ENCODE results near the gene MGP. TPM values are rescaled to one million over a fixed set of nuclear protein-coding genes. Genes with fewer than 3 reads are reported as not detected.

MGP gene
- total RNA-seq, 2 experiments from 2014 or later = 1.3 to 1.8 TPM

GRCh38 chr12:14892726-14893505 lies 7.3 kb upstream of the MGP start:
- POLR2A ChIA-PET = no interaction called here
- no peak overlapping the region for H3K4me3 Mint-ChIP-seq
- no peaks in the 10 kb centered on the region for H3K36me3 Mint-ChIP-seq (ENCODE audit: low read depth)

GRCh38 chr12:14890701-14891100 lies 5.0 kb upstream of the MGP start:
- intact Hi-C loops (cut with DNase I, micrococcal nuclease) = no loop called here
- ChIA-PET POLR2A (no interaction called here), CTCF (interaction anchor here (1.7 to 3.3 kb wide), 2 partner anchors 35 to 105 kb away, joined by 3 to 9 read pairs; no protein-coding TSS in a partner anchor)
- H3K27ac Mint-ChIP-seq = no peak overlapping the region
- no peaks in the 10 kb centered on the region for H3K36me3 ChIP-seq (ENCODE audit: insufficient read depth, low read length)
- no peaks in the 10 kb centered on the region for H3K36me3 Mint-ChIP-seq (ENCODE audit: low read depth)
- H3K9me3 Mint-ChIP-seq = no peaks in the 10 kb centered on the region
- H3K27ac ChIP-seq (ENCODE audit: low read depth in 1 of 2, low read length in 2 of 2) = no peak overlapping the region
- H3K9me3 ChIP-seq (ENCODE audit: control insufficient read depth in 1 of 2, insufficient read depth in 1 of 2, low read length in 2 of 2) = no peaks in the 10 kb centered on the region
- peaks cover 11% of the 10 kb centered on the region for H3K4me1 Mint-ChIP-seq (ENCODE audit: low read depth)
- H3K27me3 ChIP-seq (ENCODE audit: control insufficient read depth in 1 of 2, insufficient read depth in 2 of 2, low read length in 2 of 2) = no peaks in the 10 kb centered on the region
- H3K4me3 ChIP-seq (ENCODE audit: low read length) = no peak overlapping the region
- H3K27me3 Mint-ChIP-seq = no peaks in the 10 kb centered on the region
- no peak overlapping the region for H3K4me3 Mint-ChIP-seq
- H3K4me1 ChIP-seq (ENCODE audit: insufficient read depth, low read length) = peaks cover 4% of the 10 kb centered on the region
- no peak for TF ChIP-seq CTCF (IDR thresholded peaks at IDR 0.05)
- DNase-seq (no peak), ATAC-seq (ENCODE audit: poor library complexity) (no peak)

More at GRCh38 chr12:14892726-14893505, 7.3 kb upstream of the MGP start:
- H3K4me3 ChIP-seq (ENCODE audit: low read length) = no peak overlapping the region
- H3K36me3 ChIP-seq (ENCODE audit: insufficient read depth, low read length) = no peaks in the 10 kb centered on the region
- Mint-ChIP-seq H3K27me3 (no peaks in the 10 kb centered on the region), H3K4me1 (ENCODE audit: low read depth) (no peaks in the 10 kb centered on the region), H3K27ac (no peak overlapping the region), H3K9me3 (no peaks in the 10 kb centered on the region)
- H3K27me3 ChIP-seq (ENCODE audit: control insufficient read depth in 1 of 2, insufficient read depth in 2 of 2, low read length in 2 of 2) = no peaks in the 10 kb centered on the region
- no peaks in the 10 kb centered on the region for H3K4me1 ChIP-seq (ENCODE audit: insufficient read depth, low read length)
- intact Hi-C loops (cut with DNase I, micrococcal nuclease) = no loop called here
- ATAC-seq (ENCODE audit: poor library complexity) (no peak), DNase-seq (no peak)
- no peak for TF ChIP-seq CTCF (IDR thresholded peaks at IDR 0.05)
- CTCF ChIA-PET = no interaction called here
- H3K9me3 ChIP-seq (ENCODE audit: control insufficient read depth in 1 of 2, insufficient read depth in 1 of 2, low read length in 2 of 2) = no peaks in the 10 kb centered on the region
- no peak overlapping the region for H3K27ac ChIP-seq (ENCODE audit: low read depth in 1 of 2, low read length in 2 of 2)

- Histone ChIP-seq H3K27ac (ENCODE audit: low read depth in 1 of 2, low read length in 2 of 2) (no peak overlapping the region), H3K9me3 (ENCODE audit: control insufficient read depth in 1 of 2, insufficient read depth in 1 of 2, low read length in 2 of 2) (no peaks in the 10 kb centered on the region), H3K4me3 (ENCODE audit: low read length) (no peak overlapping the region), H3K4me1 (ENCODE audit: insufficient read depth, low read length) (peaks cover 11% of the 10 kb centered on the region), H3K36me3 (ENCODE audit: insufficient read depth, low read length) (no peaks in the 10 kb centered on the region), H3K27me3 (ENCODE audit: control insufficient read depth in 1 of 2, insufficient read depth in 2 of 2, low read length in 2 of 2) (no peaks in the 10 kb centered on the region)
- ATAC-seq (ENCODE audit: poor library complexity) (no peak), DNase-seq (no peak)
- intact Hi-C loops (cut with DNase I, micrococcal nuclease) = loop anchor here (5.0 to 10.0 kb wide), 2 partner anchors 39 to 111 kb away; a partner anchor contains a TSS
- H3K9me3 Mint-ChIP-seq = no peaks in the 10 kb centered on the region
- no peak overlapping the region for H3K27ac Mint-ChIP-seq
- H3K27me3 Mint-ChIP-seq = no peaks in the 10 kb centered on the region
- no peak for TF ChIP-seq CTCF (IDR thresholded peaks at IDR 0.05)
- H3K4me1 Mint-ChIP-seq (ENCODE audit: low read depth) = peaks cover 37% of the 10 kb centered on the region
- H3K4me3 Mint-ChIP-seq = no peak overlapping the region
- ChIA-PET POLR2A (no interaction called here), CTCF (no interaction called here)
- no peaks in the 10 kb centered on the region for H3K36me3 Mint-ChIP-seq (ENCODE audit: low read depth)
These were observed 617 bp upstream of the MGP start for GRCh38 chr12:14886271-14886670.
